ENCODE data around the gene RLF. TPM values are rescaled to one million over a fixed set of nuclear protein-coding genes. Genes with fewer than 3 reads are reported as not detected.
"Not testable (repeated sequence)": the region's sequence is repeated elsewhere in the genome, so short reads cannot be mapped to it uniquely, and the experiment has no call there.

Gene RLF
- total RNA-seq, 1 donor from 2014 or later = 15.4 TPM

GRCh38 chr1:40167317-40167716, 6.1 kb downstream of the RLF start:
- peaks cover 79% of the 10 kb centered on the region for H4K20me1 ChIP-seq (ENCODE audit: insufficient read depth, low read length)
- no peak for DNase-seq (ENCODE audit: low read depth)
- H3K9me3 Mint-ChIP-seq (ENCODE audit: unreplicated experiment) = no peaks in the 10 kb centered on the region
- no peak overlapping the region for H3K27ac ChIP-seq (ENCODE audit: low read depth, low read length)
- no peak overlapping the region for H3K9ac ChIP-seq (ENCODE audit: low read length)
- no peaks in the 10 kb centered on the region for H3K36me3 Mint-ChIP-seq (ENCODE audit: low read depth, unreplicated experiment)
- H3K27me3 ChIP-seq (ENCODE audit: insufficient read depth, low read length) = no peaks in the 10 kb centered on the region
- H3K27ac Mint-ChIP-seq (ENCODE audit: unreplicated experiment) = no peak overlapping the region
- no peaks in the 10 kb centered on the region for H3K36me3 ChIP-seq (ENCODE audit: insufficient read depth, low read length)
- H3K79me2 ChIP-seq (ENCODE audit: insufficient read depth, low read length) = peaks cover 96% of the 10 kb centered on the region
- H3K9me3 ChIP-seq (ENCODE audit: insufficient read depth, low read depth, low read length) = no peaks in the 10 kb centered on the region
- peaks cover 10% of the 10 kb centered on the region for H3K4me1 Mint-ChIP-seq (ENCODE audit: low read depth, unreplicated experiment)
- no peak overlapping the region for H3K4me3 Mint-ChIP-seq (ENCODE audit: unreplicated experiment)
- no peak overlapping the region for H3K4me2 ChIP-seq (ENCODE audit: low read length)
- H3K4me3 ChIP-seq (ENCODE audit: insufficient read depth, low read depth, low read length) = no peak overlapping the region
- no peaks in the 10 kb centered on the region for H3K27me3 Mint-ChIP-seq (ENCODE audit: low read depth, unreplicated experiment)
- no peak for FAIRE-seq
- no peak overlapping the region for H2AFZ ChIP-seq (ENCODE audit: low read depth, low read length)
- peaks cover 9% of the 10 kb centered on the region for H3K4me1 ChIP-seq (ENCODE audit: insufficient read depth, low read length)
- TF ChIP-seq CTCF (IDR thresholded peaks at IDR 0.05; ENCODE audit: insufficient read depth, low read depth, low read length) (no peak), EZH2 (IDR thresholded peaks at IDR 0.05; ENCODE audit: insufficient read depth, low read length) (no peak)

- no peak for DNase-seq (ENCODE audit: low read depth)
- no peak overlapping the region for H3K4me3 Mint-ChIP-seq (ENCODE audit: unreplicated experiment)
- no peak overlapping the region for H3K27ac Mint-ChIP-seq (ENCODE audit: unreplicated experiment)
- Histone ChIP-seq H3K9ac (ENCODE audit: low read length) (no peak overlapping the region), H3K4me3 (ENCODE audit: insufficient read depth, low read depth, low read length) (no peak overlapping the region), H3K79me2 (ENCODE audit: insufficient read depth, low read length) (peaks cover 94% of the 10 kb centered on the region), H3K36me3 (ENCODE audit: insufficient read depth, low read length) (no peaks in the 10 kb centered on the region), H3K27me3 (ENCODE audit: insufficient read depth, low read length) (no peaks in the 10 kb centered on the region), H4K20me1 (ENCODE audit: insufficient read depth, low read length) (peaks cover 70% of the 10 kb centered on the region), H2AFZ (ENCODE audit: low read depth, low read length) (no peak overlapping the region), H3K4me2 (ENCODE audit: low read length) (no peak overlapping the region), H3K27ac (ENCODE audit: low read depth, low read length) (no peak overlapping the region), H3K4me1 (ENCODE audit: insufficient read depth, low read length) (no peaks in the 10 kb centered on the region), H3K9me3 (ENCODE audit: insufficient read depth, low read depth, low read length) (no peaks in the 10 kb centered on the region)
- no peak for TF ChIP-seq EZH2 (IDR thresholded peaks at IDR 0.05; ENCODE audit: insufficient read depth, low read length)
- no peak for TF ChIP-seq CTCF (IDR thresholded peaks at IDR 0.05; ENCODE audit: insufficient read depth, low read depth, low read length)
- H3K4me1 Mint-ChIP-seq (ENCODE audit: low read depth, unreplicated experiment) = peaks cover 1% of the 10 kb centered on the region
- no peaks in the 10 kb centered on the region for H3K9me3 Mint-ChIP-seq (ENCODE audit: unreplicated experiment)
- H3K27me3 Mint-ChIP-seq (ENCODE audit: low read depth, unreplicated experiment) = no peaks in the 10 kb centered on the region
- FAIRE-seq = no peak
- H3K36me3 Mint-ChIP-seq (ENCODE audit: low read depth, unreplicated experiment) = no peaks in the 10 kb centered on the region
Observed at GRCh38 chr1:40171036-40171435, 9.8 kb downstream of the RLF start.

- no peaks in the 10 kb centered on the region for H3K9me3 ChIP-seq (ENCODE audit: insufficient read depth, low read depth, low read length)
- H3K27ac Mint-ChIP-seq (ENCODE audit: unreplicated experiment) = no peak overlapping the region
- no peak overlapping the region for H2AFZ ChIP-seq (ENCODE audit: low read depth, low read length)
- no peaks in the 10 kb centered on the region for H3K27me3 ChIP-seq (ENCODE audit: insufficient read depth, low read length)
- DNase-seq (ENCODE audit: low read depth) = no peak
- H3K9me3 Mint-ChIP-seq (ENCODE audit: unreplicated experiment) = no peaks in the 10 kb centered on the region
- TF ChIP-seq EZH2 (IDR thresholded peaks at IDR 0.05; ENCODE audit: insufficient read depth, low read length) = no peak
- no peak for TF ChIP-seq CTCF (IDR thresholded peaks at IDR 0.05; ENCODE audit: insufficient read depth, low read depth, low read length)
- H3K36me3 Mint-ChIP-seq (ENCODE audit: low read depth, unreplicated experiment) = no peaks in the 10 kb centered on the region
- no peak for FAIRE-seq
- no peaks in the 10 kb centered on the region for H3K27me3 Mint-ChIP-seq (ENCODE audit: low read depth, unreplicated experiment)
- H3K9ac ChIP-seq (ENCODE audit: low read length) = no peak overlapping the region
- no peak overlapping the region for H3K4me2 ChIP-seq (ENCODE audit: low read length)
- peaks cover 98% of the 10 kb centered on the region for H3K79me2 ChIP-seq (ENCODE audit: insufficient read depth, low read length)
- no peak overlapping the region for H3K4me3 Mint-ChIP-seq (ENCODE audit: unreplicated experiment)
- H3K4me3 ChIP-seq (ENCODE audit: insufficient read depth, low read depth, low read length) = no peak overlapping the region
- peaks cover 1% of the 10 kb centered on the region for H3K4me1 Mint-ChIP-seq (ENCODE audit: low read depth, unreplicated experiment)
- H3K4me1 ChIP-seq (ENCODE audit: insufficient read depth, low read length) = no peaks in the 10 kb centered on the region
- no peak overlapping the region for H3K27ac ChIP-seq (ENCODE audit: low read depth, low read length)
- H3K36me3 ChIP-seq (ENCODE audit: insufficient read depth, low read length) = no peaks in the 10 kb centered on the region
- peaks cover 77% of the 10 kb centered on the region for H4K20me1 ChIP-seq (ENCODE audit: insufficient read depth, low read length)
Observed at GRCh38 chr1:40174788-40175187, 13.6 kb downstream of the RLF start.

- H3K27ac Mint-ChIP-seq (ENCODE audit: unreplicated experiment); H3K36me3 ChIP-seq (ENCODE audit: insufficient read depth, low read length); H3K27me3 Mint-ChIP-seq (ENCODE audit: low read depth, unreplicated experiment); H3K4me3 ChIP-seq (ENCODE audit: insufficient read depth, low read depth, low read length); H3K36me3 Mint-ChIP-seq (ENCODE audit: low read depth, unreplicated experiment); H3K4me3 Mint-ChIP-seq (ENCODE audit: unreplicated experiment); H3K9ac ChIP-seq (ENCODE audit: low read length); FAIRE-seq; H2AFZ ChIP-seq (ENCODE audit: low read depth, low read length); H3K27me3 ChIP-seq (ENCODE audit: insufficient read depth, low read length); H3K27ac ChIP-seq (ENCODE audit: low read depth, low read length); DNase-seq (ENCODE audit: low read depth); H3K4me1 ChIP-seq (ENCODE audit: insufficient read depth, low read length); H3K4me1 Mint-ChIP-seq (ENCODE audit: low read depth, unreplicated experiment); H3K9me3 ChIP-seq (ENCODE audit: insufficient read depth, low read depth, low read length); H3K9me3 Mint-ChIP-seq (ENCODE audit: unreplicated experiment); H3K4me2 ChIP-seq (ENCODE audit: low read length): not testable (repeated sequence)
- Histone ChIP-seq H3K79me2 (ENCODE audit: insufficient read depth, low read length) (peaks cover 98% of the 10 kb centered on the region), H4K20me1 (ENCODE audit: insufficient read depth, low read length) (peaks cover 76% of the 10 kb centered on the region)
Observed at GRCh38 chr1:40176989-40177388, 15.8 kb downstream of the RLF start.
